SK-N-SH treated with all-trans-retinoic acid at 6 μM for 48 hours (cell line): Measurements from ENCODE around the gene MKX.

ENCODE experiments used
- ARNTL ChIP-seq: fragments of 450-650 bp; formaldehyde crosslinking; IDR thresholded peaks from 2 replicates; pipeline ENCODE4 v1.5.0; 2020; ENCODE audit warnings: low read depth, mild to moderate bottlenecking, moderate library complexity, borderline replicate concordance
- CSRNP3 ChIP-seq: fragments of 250-450 bp; sonication (Bioruptor Pico); IDR thresholded peaks from 2 replicates; pipeline ENCODE4 v1.5.1; 2021; ENCODE audit warnings: mild to moderate bottlenecking, moderate library complexity
- ESRRG ChIP-seq: fragments of 250-450 bp; sonication (Bioruptor Pico); IDR thresholded peaks from 2 replicates; pipeline ENCODE4 v1.6.1; 2021; ENCODE audit warnings: mild to moderate bottlenecking
- PPARA ChIP-seq: fragments of 250-450 bp; sonication (Bioruptor Pico); IDR thresholded peaks from 2 replicates; pipeline ENCODE4 v1.5.0; 2020; ENCODE audit warnings: mild to moderate bottlenecking, borderline replicate concordance
- ZFP30 ChIP-seq: fragments of 450-650 bp; formaldehyde crosslinking; IDR thresholded peaks from 2 replicates; pipeline ENCODE4 v1.5.0; 2022; ENCODE audit warnings: mild to moderate bottlenecking, moderate library complexity

DNA sequence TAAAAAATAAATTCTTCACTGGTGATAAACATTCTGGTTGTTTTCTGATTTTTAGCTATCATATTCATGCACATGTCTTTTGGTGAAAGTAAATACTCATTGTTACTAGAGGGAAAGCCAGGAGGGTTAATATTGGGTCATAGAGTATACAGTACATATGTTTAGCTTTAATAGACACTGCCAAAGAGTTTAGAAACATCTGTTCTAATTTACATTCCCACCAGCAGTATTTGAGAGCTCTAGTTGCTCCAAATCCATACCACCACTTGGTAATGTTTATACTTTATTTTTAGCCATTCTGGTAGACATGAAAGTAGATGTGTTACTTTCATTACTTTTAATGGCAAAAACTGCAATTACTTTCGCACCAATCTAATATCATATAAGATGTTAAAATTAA is 108.8 kb downstream of the MKX start:
- no peak for TF ChIP-seq ZFP30 (CRISPR knock-in tag)
- no peak for TF ChIP-seq CSRNP3
- TF ChIP-seq PPARA = no peak
- no peak for TF ChIP-seq ARNTL
- no peak for TF ChIP-seq ESRRG (CRISPR knock-in tag)
